Osteocyte (in vitro differentiated cells): ENCODE measurements around the gene P2RX4. TPM values are rescaled to one million over a fixed set of nuclear protein-coding genes. Genes with fewer than 3 reads are reported as not detected.

Experiments
- DNase-seq: peaks from one replicate; pipeline ENCODE4 v3.0.0; 2021; ENCODE audit warnings: mixed read lengths; ENCODE audit not compliant: unreplicated experiment; ENCODE audit errors: extremely low spot score
- H3K27ac Mint-ChIP-seq: one replicate; pipeline ENCODE4 v1.8.0; 2021; ENCODE audit warnings: mild to moderate bottlenecking, mixed read lengths; ENCODE audit not compliant: unreplicated experiment
- H3K27me3 Mint-ChIP-seq: one replicate; pipeline ENCODE4 v1.8.0; 2021; ENCODE audit warnings: mixed read lengths; ENCODE audit not compliant: unreplicated experiment
- H3K36me3 Mint-ChIP-seq: one replicate; pipeline ENCODE4 v1.8.0; 2021; ENCODE audit warnings: mixed read lengths; ENCODE audit not compliant: unreplicated experiment
- H3K4me1 Mint-ChIP-seq: one replicate; pipeline ENCODE4 v1.8.0; 2021; ENCODE audit warnings: mixed read lengths; ENCODE audit not compliant: unreplicated experiment
- H3K4me3 Mint-ChIP-seq: one replicate; pipeline ENCODE4 v1.8.0; 2021; ENCODE audit warnings: mild to moderate bottlenecking, moderate library complexity, mixed read lengths; ENCODE audit not compliant: unreplicated experiment
- H3K9me3 Mint-ChIP-seq: one replicate; pipeline ENCODE4 v1.8.0; 2021; ENCODE audit warnings: mixed read lengths; ENCODE audit not compliant: unreplicated experiment
- CTCF ChIP-seq: fragments of 200-600 bp; sonication (generic); IDR thresholded peaks from 2 replicates; pipeline ENCODE4 v1.5.0; 2021; ENCODE audit warnings: antibody characterized with exemption, mild to moderate bottlenecking, moderate library complexity
- total RNA-seq: library from RNA; stranded (reverse); gene quantifications from 2 replicates; pipeline ENCODE4 v1.2.1, GENCODE V29; 2021

P2RX4 gene
- total RNA-seq, 1 donor from 2014 or later: 20.3 TPM

- Mint-ChIP-seq H3K4me1 (peaks cover 4% of the 10 kb centered on the region), H3K9me3 (no peaks in the 10 kb centered on the region), H3K36me3 (no peaks in the 10 kb centered on the region), H3K27ac (no peak overlapping the region), H3K4me3 (no peak overlapping the region), H3K27me3 (peaks cover 15% of the 10 kb centered on the region)
- no peak for DNase-seq
- TF ChIP-seq CTCF: no peak
Measured at GRCh38 chr12:121166356-121166755, 43.6 kb upstream of the P2RX4 start.

- peaks cover 10% of the 10 kb centered on the region for H3K27me3 Mint-ChIP-seq
- H3K4me1 Mint-ChIP-seq: peaks cover 4% of the 10 kb centered on the region
- H3K27ac Mint-ChIP-seq: no peak overlapping the region
- TF ChIP-seq CTCF: no peak
- DNase-seq: no peak
- no peaks in the 10 kb centered on the region for H3K36me3 Mint-ChIP-seq
- no peaks in the 10 kb centered on the region for H3K9me3 Mint-ChIP-seq
- no peak overlapping the region for H3K4me3 Mint-ChIP-seq
Measured at GRCh38 chr12:121167232-121167820, 42.6 kb upstream of the P2RX4 start.

- no peak overlapping the region for H3K27ac Mint-ChIP-seq
Measured at GRCh38 chr12:121167951-121168350, 42.0 kb upstream of the P2RX4 start.

GRCh38 chr12:121170151-121170550 is 39.8 kb upstream of the P2RX4 start:
- H3K9me3 Mint-ChIP-seq: no peaks in the 10 kb centered on the region
- H3K4me1 Mint-ChIP-seq: peaks cover 4% of the 10 kb centered on the region
- H3K27ac Mint-ChIP-seq: no peak overlapping the region
- no peaks in the 10 kb centered on the region for H3K36me3 Mint-ChIP-seq
- H3K4me3 Mint-ChIP-seq: no peak overlapping the region
- TF ChIP-seq CTCF: no peak
- no peak for DNase-seq
- peaks cover 7% of the 10 kb centered on the region for H3K27me3 Mint-ChIP-seq

More at GRCh38 chr12:121167951-121168350, 42.0 kb upstream of the P2RX4 start:
- Mint-ChIP-seq H3K4me3 (no peak overlapping the region), H3K27me3 (peaks cover 10% of the 10 kb centered on the region), H3K36me3 (no peaks in the 10 kb centered on the region), H3K4me1 (peaks cover 4% of the 10 kb centered on the region), H3K9me3 (no peaks in the 10 kb centered on the region)
- no peak for TF ChIP-seq CTCF
- DNase-seq: no peak

- no peak for DNase-seq
- TF ChIP-seq CTCF: no peak
- Mint-ChIP-seq H3K4me1 (peaks cover 4% of the 10 kb centered on the region), H3K9me3 (no peaks in the 10 kb centered on the region), H3K27ac (no peak overlapping the region), H3K27me3 (peaks cover 3% of the 10 kb centered on the region), H3K36me3 (no peaks in the 10 kb centered on the region), H3K4me3 (no peak overlapping the region)
Measured at GRCh38 chr12:121170611-121171260, 39.2 kb upstream of the P2RX4 start.
